B cell (primary cell): ENCODE measurements around the gene EEPD1.

Source experiments
- EZH2 ChIP-seq: IDR thresholded peaks from 2 replicates; pipeline ENCODE4 v1.6.1; 2012; ENCODE audit warnings: borderline replicate concordance, low read depth, mild to moderate bottlenecking, moderate library complexity, low read length; ENCODE audit not compliant: insufficient read depth, poor library complexity, severe bottlenecking
- TF ChIP-seq, protein P1 (sequence below): fragments of 200-600 bp; IDR thresholded peaks from one replicate; pipeline ENCODE4 v1.8.0; 2022; ENCODE audit warnings: antibody characterized with exemption, mild to moderate bottlenecking

DNA sequence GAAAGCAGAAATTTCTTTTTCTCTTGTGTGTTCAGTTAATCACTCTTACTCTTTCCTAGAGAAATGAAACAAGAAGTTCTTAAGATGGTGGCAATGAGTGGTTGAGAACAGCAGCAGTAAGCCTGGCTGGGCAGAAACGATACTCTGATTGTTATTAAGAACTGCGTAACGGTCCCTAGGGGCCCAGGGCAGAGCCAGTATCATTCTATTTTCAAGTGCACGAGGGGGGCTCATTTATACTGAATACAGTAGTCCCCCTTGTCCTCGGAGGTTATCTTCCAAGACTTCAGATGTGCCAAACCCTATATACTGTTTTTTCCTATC, 64.9 kb downstream of the EEPD1 start:
- no peak for TF ChIP-seq EZH2
- TF ChIP-seq, protein P1, sequence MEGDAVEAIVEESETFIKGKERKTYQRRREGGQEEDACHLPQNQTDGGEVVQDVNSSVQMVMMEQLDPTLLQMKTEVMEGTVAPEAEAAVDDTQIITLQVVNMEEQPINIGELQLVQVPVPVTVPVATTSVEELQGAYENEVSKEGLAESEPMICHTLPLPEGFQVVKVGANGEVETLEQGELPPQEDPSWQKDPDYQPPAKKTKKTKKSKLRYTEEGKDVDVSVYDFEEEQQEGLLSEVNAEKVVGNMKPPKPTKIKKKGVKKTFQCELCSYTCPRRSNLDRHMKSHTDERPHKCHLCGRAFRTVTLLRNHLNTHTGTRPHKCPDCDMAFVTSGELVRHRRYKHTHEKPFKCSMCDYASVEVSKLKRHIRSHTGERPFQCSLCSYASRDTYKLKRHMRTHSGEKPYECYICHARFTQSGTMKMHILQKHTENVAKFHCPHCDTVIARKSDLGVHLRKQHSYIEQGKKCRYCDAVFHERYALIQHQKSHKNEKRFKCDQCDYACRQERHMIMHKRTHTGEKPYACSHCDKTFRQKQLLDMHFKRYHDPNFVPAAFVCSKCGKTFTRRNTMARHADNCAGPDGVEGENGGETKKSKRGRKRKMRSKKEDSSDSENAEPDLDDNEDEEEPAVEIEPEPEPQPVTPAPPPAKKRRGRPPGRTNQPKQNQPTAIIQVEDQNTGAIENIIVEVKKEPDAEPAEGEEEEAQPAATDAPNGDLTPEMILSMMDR: no peak
